Sigmoid colon (tissue), 7 donors: ENCODE measurements around the gene ATG13. TPM values are rescaled to one million over a fixed set of nuclear protein-coding genes. Genes with fewer than 3 reads are reported as not detected.

Experiments
- DNase-seq: peaks from one replicate; pipeline ENCODE4 v3.0.0-alpha.2; 2019
- H3K27ac ChIP-seq, 4 donors: fragments of 200-600 bp; sonication (generic); one replicate each; pipeline ENCODE4 v1.5.1; 2016 to 2019; ENCODE audit warnings: mild to moderate bottlenecking in 1 of 4
- H3K27me3 ChIP-seq, 3 donors: fragments of 200-600 bp; sonication (generic); one replicate each; pipeline ENCODE4 v1.5.1; 2019; ENCODE audit warnings: mild to moderate bottlenecking in 1 of 3
- H3K36me3 ChIP-seq, 4 donors: fragments of 200-600 bp; sonication (generic); one replicate each; pipeline ENCODE4 v1.5.1; 2016 to 2019
- H3K4me1 ChIP-seq, 4 donors: fragments of 200-600 bp; sonication (generic); one replicate each; pipeline ENCODE4 v1.5.1; 2017 to 2019
- H3K4me3 ChIP-seq, 4 donors: fragments of 200-600 bp; sonication (generic); one replicate each; pipeline ENCODE4 v1.5.1; 2017 to 2019; ENCODE audit warnings: mild to moderate bottlenecking in 2 of 4, moderate library complexity in 1 of 4
- H3K9me3 ChIP-seq, 4 donors: fragments of 200-600 bp in 3 of 4; sonication (generic) in 3 of 4; one replicate each; pipeline versions ENCODE4 v1.5.1 to v1.6.1; 2013 to 2019
- CTCF ChIP-seq, 4 experiments: fragments of 450-650 bp in 3 of 4; fragments of 200-600 bp in 1 of 4; IDR thresholded peaks; one replicate each; pipeline ENCODE4 v1.5.1; 2016 to 2019; ENCODE audit warnings: antibody characterized with exemption in 4 of 4, mild to moderate bottlenecking in 3 of 4, moderate library complexity in 2 of 4
- EP300 ChIP-seq, 4 donors: sonication (generic); formaldehyde crosslinking; IDR thresholded peaks; one replicate each; pipeline ENCODE4 v1.6.1; 2017; ENCODE audit warnings: antibody characterized with exemption in 4 of 4
- POLR2A ChIP-seq, 2 donors: fragments of 450-650 bp; IDR thresholded peaks; one replicate each; pipeline ENCODE4 v1.6.1; 2016; ENCODE audit warnings: antibody characterized with exemption in 2 of 2, mild to moderate bottlenecking in 2 of 2, moderate library complexity in 2 of 2
- POLR2AphosphoS5 ChIP-seq, 4 donors: sonication (generic); formaldehyde crosslinking; IDR thresholded peaks; one replicate each; pipeline ENCODE4 v1.6.1; 2017; ENCODE audit warnings: antibody characterized with exemption in 4 of 4
- WGBS, 2 donors: extraction: QIAGEN DNeasy Blood & Tissue Kit; methylation state at CpG; one replicate each; pipeline ENCODE4 v1.1.7; 2013; 5-methylcytosine and 5-hydroxymethylcytosine counted together
- intact Hi-C: fragments of 100-400 bp; cut with DNase I; formaldehyde crosslinking; loops from one replicate; pipeline ENCODE4 v1.15.1; 2023
- polyA plus RNA-seq, 3 donors: library from polyadenylated mRNA; stranded (reverse); fragments of 200-250 nt; gene quantifications; one replicate each; pipeline ENCODE4 v1.2.3, GENCODE V29; 2013
- total RNA-seq, 4 donors: library from RNA; depleted of rRNA; stranded (reverse); fragments of >200 nt; gene quantifications; one replicate each; pipeline ENCODE4 v1.1.0, GENCODE V29; 2016
- donor health status: healthy with polysubstance abuse.
- donor health status: Bipolar disorder and iron deficiency.
- donor health status: healthy.

Gene ATG13
- total and polyA plus RNA-seq, 7 donors, result 27.6 to 96.4 (median 48.5) TPM

GRCh38 chr11:46723359-46723680 is 106.0 kb downstream of the ATG13 start:
- 86 to 95% methylated on average over 8 of the region's 8 CpGs for WGBS, 2 donors
- Histone ChIP-seq H3K4me1 (no peaks in the 10 kb centered on the region), H3K4me3 (no peak overlapping the region), H3K27me3 (no peaks in the 10 kb centered on the region), H3K9me3 (no peaks in the 10 kb centered on the region), H3K36me3 (no peaks in the 10 kb centered on the region), H3K27ac (no peak overlapping the region)
- intact Hi-C loops, result no loop called here
- TF ChIP-seq POLR2AphosphoS5 (IDR thresholded peaks at IDR 0.05), result no peak
- no peak for TF ChIP-seq CTCF (IDR thresholded peaks at IDR 0.05)
- no peak for TF ChIP-seq EP300 (IDR thresholded peaks at IDR 0.05)
- no peak for TF ChIP-seq POLR2A (IDR thresholded peaks at IDR 0.05)
- no peak for DNase-seq

- Histone ChIP-seq H3K27me3 (no peaks in the 10 kb centered on the region), H3K36me3 (no peaks in the 10 kb centered on the region), H3K9me3 (no peaks in the 10 kb centered on the region), H3K27ac (no peak overlapping the region), H3K4me3 (no peak overlapping the region), H3K4me1 (no peaks in the 10 kb centered on the region)
- WGBS, 2 donors, result 54 to 62% methylated on average over 8 of the region's 8 CpGs
- DNase-seq, result no peak
- no peak for TF ChIP-seq EP300 (IDR thresholded peaks at IDR 0.05)
- TF ChIP-seq CTCF (IDR thresholded peaks at IDR 0.05), result no peak
- TF ChIP-seq POLR2A (IDR thresholded peaks at IDR 0.05), result no peak
- TF ChIP-seq POLR2AphosphoS5 (IDR thresholded peaks at IDR 0.05), result no peak
- intact Hi-C loops, result no loop called here
These were observed 106.7 kb downstream of the ATG13 start for GRCh38 chr11:46724088-46724487.

Other genes with a start within 250 kb of the ATG13 start
- gene MDK, start 235.9 kb upstream of the ATG13 start, total RNA-seq, result 10 to 100 TPM; 10.7 to 49.9 (median 33.0) TPM
- gene MDK, start 235.9 kb upstream of the ATG13 start, polyA plus RNA-seq, result 100 to 1,000 TPM; 101 to 403 (median 169) TPM
- 1 to 10 TPM in 2 of 4 donors, under 1 TPM in 2; 0.55 to 5.3 (median 2.3) TPM for gene CHRM4, start 225.8 kb upstream of the ATG13 start, total RNA-seq
- gene CHRM4, start 225.8 kb upstream of the ATG13 start, polyA plus RNA-seq, result 1 to 10 TPM in 2 of 3 donors, not detected in 1; 2.3 to 5.4 TPM
- 10 to 100 TPM; 23.9 to 33.0 (median 27.8) TPM for gene AMBRA1, start 23.5 kb upstream of the ATG13 start, total RNA-seq
- 10 to 100 TPM in 1 of 3 donors, 1 to 10 TPM in 2; 8.4 to 19.8 (median 9.0) TPM for gene AMBRA1, start 23.5 kb upstream of the ATG13 start, polyA plus RNA-seq
- 1 to 10 TPM; 1.6 to 8.9 (median 3.8) TPM for gene HARBI1, start 326 bp upstream of the ATG13 start, total RNA-seq
- 1 to 10 TPM; 4.1 to 7.9 (median 4.8) TPM for gene HARBI1, start 326 bp upstream of the ATG13 start, polyA plus RNA-seq
- 10 to 100 TPM; 37.5 to 78.2 (median 57.3) TPM for gene ARHGAP1, start 83.1 kb downstream of the ATG13 start, total RNA-seq
- gene ARHGAP1, start 83.1 kb downstream of the ATG13 start, polyA plus RNA-seq, result 10 to 100 TPM; 25.0 to 41.2 (median 30.6) TPM
- gene ZNF408, start 83.5 kb downstream of the ATG13 start, total RNA-seq, result 10 to 100 TPM in 2 of 4 donors, 1 to 10 TPM in 2; 4.3 to 12.8 (median 9.2) TPM
- gene ZNF408, start 83.5 kb downstream of the ATG13 start, polyA plus RNA-seq, result 10 to 100 TPM in 1 of 3 donors, 1 to 10 TPM in 2; 6.2 to 10.7 (median 8.4) TPM
- under 1 TPM in 1 of 4 donors, not detected in 3; 0.28 TPM for gene F2, start 101.7 kb downstream of the ATG13 start, total RNA-seq
- under 1 TPM in 2 of 3 donors, not detected in 1; 0.13 to 0.46 TPM for gene F2, start 101.7 kb downstream of the ATG13 start, polyA plus RNA-seq
- gene CKAP5, start 228.7 kb downstream of the ATG13 start, total RNA-seq, result 10 to 100 TPM; 27.3 to 38.8 (median 35.7) TPM
- 10 to 100 TPM in 2 of 3 donors, 1 to 10 TPM in 1; 6.6 to 22.9 (median 10.9) TPM for gene CKAP5, start 228.7 kb downstream of the ATG13 start, polyA plus RNA-seq